ENCODE results near the gene RPGRIP1L.
"Not testable (repeated sequence)": the region's sequence is repeated elsewhere in the genome, so short reads cannot be mapped to it uniquely, and the experiment has no call there.

RPGRIP1L gene

DNA sequence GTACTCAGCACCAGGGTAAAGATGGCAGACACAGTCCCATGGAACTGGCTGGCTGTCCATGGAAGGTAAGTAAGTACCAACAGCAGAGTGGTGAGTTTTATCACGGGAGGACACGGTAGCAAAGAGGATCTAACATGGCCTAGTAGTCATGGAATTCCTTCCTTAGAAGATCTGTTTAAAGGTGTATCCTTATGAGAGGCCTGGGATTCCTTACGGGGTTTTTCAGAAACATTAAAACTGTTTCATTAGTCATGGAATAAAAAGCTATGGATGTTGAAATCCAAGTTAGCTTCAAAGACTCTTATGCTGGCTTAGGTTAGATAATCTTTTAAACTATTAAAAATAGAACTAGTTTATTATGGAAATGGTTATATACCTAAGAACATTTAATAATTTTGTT lies 7.7 kb upstream of the RPGRIP1L start:
- DNase-seq = no peak

GRCh38 chr16:53708490-53708889 lies 4.8 kb upstream of the RPGRIP1L start:
- DNase-seq = no peak

DNA sequence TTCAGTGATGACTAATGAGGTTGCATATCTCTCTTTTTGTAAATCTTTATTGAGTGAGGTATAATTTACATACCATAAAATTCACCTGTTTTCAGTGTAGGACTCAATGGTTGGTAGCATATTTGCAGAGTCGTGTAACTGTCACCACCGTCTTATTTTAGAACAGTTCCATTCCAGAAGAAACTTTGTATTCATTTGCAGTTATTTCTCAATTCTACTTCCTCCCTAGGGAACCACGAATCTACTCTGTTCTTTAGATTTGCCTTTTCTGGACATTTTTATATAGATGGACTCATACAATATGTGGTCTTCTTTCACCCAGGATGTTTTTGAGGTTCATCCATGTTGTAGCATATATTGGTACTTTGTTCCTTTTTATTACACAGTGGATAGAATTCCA lies 4.0 kb upstream of the RPGRIP1L start:
- no peak for DNase-seq

- no peak for DNase-seq
Measured at GRCh38 chr16:53704445-53704813, 770 bp upstream of the RPGRIP1L start.

- not testable (repeated sequence) for DNase-seq
Measured at GRCh38 chr16:53698271-53698670, 5.4 kb downstream of the RPGRIP1L start.

GRCh38 chr16:53695070-53695469 lies 8.6 kb downstream of the RPGRIP1L start:
- no peak for DNase-seq

- no peak for DNase-seq
Measured at GRCh38 chr16:53693320-53693719, 10.3 kb downstream of the RPGRIP1L start.

DNA sequence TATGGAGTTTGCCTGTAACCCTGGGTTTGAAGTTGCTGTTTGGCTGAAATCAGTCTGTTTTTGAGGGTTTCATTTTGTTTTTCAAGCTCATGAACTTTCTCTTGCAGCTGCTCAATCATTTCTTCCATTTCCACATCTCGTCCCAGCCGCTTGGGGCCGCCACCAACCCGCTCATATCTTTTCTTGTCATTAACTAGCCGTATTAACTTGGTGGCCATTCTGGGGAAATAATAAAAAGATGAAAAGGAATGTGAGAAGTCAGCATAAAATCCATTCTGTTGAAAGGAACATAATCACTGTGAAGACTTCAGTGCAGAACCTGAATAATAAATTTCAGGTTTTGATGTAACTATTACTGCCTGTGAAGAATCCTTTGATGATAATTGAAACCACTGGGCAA lies 11.5 kb downstream of the RPGRIP1L start:
- DNase-seq = no peak

- DNase-seq = no peak
Measured at GRCh38 chr16:53690771-53691170, 12.9 kb downstream of the RPGRIP1L start.

GRCh38 chr16:53689636-53690035 lies 14.0 kb downstream of the RPGRIP1L start:
- no peak for DNase-seq

DNA sequence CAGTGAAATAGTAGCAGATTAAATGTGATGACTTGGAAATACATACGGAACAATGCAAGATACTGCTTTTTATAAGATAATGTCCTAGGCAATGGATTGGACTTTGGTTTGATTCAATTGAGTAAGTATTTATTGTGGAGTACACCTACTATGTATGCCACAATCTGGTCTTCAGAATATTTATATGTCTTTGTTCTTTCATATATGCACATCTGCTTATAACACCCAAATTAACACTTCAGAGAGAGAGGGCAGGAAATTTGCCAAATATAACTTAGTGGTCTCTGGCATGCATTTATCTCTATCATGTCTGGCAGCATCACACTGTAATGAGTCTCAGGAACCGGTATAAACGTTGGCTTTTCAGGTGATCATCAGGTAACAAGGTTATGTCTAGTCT lies 16.9 kb downstream of the RPGRIP1L start:
- DNase-seq = no peak

GRCh38 chr16:53685334-53685733 lies 18.3 kb downstream of the RPGRIP1L start:
- not testable (repeated sequence) for DNase-seq

DNA sequence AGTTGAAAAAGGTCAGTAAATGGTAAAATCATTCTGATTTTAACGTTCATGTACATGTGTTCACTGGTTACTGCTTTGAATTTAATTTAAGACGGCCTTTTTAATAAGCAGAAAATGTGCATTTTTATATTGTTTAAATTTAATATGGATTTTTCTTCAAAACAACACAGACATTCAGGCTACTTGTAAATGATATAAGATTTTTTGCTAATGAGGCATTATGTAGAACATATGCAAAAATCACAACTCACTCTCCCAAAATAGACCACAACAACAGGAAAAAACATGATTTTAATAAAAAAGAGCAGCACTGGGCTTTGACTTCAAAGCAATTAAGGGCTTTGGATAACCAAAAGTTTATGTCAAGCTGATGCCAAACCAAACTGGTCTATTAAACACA lies 22.3 kb downstream of the RPGRIP1L start:
- no peak for DNase-seq

GRCh38 chr16:53680756-53681155 lies 22.9 kb downstream of the RPGRIP1L start:
- DNase-seq = no peak

- DNase-seq = no peak
Measured at GRCh38 chr16:53678756-53679343, 24.8 kb downstream of the RPGRIP1L start.

- no peak for DNase-seq
Measured at GRCh38 chr16:53678155-53678554, 25.5 kb downstream of the RPGRIP1L start.

DNA sequence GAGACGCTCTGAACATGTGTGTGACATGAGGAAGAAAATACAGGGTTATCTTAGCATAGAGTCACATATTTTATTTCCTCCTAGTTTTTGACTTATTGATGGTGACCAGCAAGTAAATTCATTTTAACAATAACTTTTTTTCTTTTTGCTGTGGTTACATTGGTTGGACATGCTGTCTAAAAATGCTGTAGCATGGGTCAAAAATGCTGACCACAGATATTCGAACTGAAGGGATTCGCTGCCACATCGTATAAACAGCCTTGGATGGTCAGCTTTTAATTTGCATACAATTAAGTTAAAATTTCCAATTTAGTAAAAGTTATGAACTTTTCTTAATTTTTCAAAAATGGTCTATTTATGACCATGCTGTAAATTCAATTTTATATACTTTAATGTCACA lies 30.5 kb downstream of the RPGRIP1L start:
- DNase-seq = no peak

DNA sequence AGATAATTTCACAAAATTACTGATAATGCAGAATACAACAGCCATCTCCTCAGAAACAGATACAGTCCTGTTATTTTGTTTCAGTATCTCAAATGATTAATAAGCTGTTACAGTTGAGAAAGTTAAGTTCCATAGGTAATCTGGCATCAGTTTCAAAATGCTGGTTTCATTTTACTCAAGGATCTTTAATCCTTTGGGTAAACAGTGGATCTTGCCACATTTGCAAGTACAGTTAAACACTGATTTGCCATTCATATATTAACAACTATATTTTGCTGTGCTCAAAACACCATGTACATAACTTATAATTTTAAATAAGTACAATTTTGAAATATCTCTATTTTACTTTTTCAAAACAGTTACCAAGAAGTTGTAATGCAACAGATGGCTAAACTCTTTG lies 31.2 kb downstream of the RPGRIP1L start:
- DNase-seq = no peak

- DNase-seq = no peak
Measured at GRCh38 chr16:53668869-53669268, 34.8 kb downstream of the RPGRIP1L start.

DNA sequence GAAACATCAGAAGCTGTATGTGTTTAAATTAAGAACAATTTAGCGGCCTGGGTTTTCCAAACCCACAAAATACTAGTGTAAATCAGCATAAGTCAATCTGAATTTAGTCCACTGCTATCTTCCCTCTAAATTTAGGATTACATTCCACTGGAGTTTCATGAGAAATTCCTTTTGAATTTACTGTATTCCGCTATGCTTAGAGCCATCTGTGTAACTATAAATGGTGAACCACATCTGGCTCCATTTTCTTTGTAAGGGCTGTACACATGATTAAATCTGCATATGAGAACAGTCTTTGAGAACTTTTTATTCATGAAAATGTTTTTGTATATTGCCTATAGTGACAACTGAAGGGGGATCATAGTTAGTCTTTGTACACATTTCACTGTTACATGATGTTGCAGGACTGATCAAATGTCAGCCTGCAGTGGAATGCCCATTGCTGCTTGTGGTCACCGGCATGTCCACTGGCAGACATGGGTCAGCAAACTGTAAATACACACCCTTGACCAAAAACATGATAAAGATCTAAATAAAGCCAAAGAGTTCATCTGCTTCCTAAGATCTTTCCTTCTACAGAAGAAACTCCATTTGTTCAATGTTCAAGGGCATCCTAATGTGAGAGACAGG lies 36.8 kb downstream of the RPGRIP1L start:
- no peak for DNase-seq

DNA sequence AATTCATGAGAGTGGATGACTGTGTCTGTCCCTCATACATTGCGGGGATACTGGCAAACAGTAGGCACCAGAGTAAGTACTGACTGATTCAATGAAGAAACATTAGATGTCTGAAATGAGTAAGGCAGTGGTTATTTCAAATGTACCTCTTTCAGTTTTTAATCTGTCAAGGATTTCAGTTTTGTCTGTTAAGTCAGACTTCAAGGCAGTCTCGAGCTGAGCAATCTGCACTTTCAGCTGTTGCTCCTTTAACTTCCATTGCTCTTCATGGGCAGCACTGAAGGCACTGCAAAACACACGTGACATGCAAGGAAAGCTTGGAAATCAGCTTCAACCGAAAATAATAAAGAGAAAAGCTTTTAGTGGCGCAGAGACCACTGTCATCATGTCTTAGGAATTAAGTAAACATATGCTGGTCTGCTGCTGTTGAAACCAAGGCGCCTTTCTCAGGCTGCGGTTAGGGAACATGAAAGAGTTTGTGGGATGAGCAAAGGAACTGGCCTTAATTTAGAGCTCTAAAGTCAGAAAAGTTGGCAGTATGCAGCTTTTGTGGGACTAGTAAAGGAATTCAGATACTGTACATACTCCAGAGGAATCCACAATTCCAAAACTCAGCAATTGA lies 38.8 kb downstream of the RPGRIP1L start:
- DNase-seq = no peak

GRCh38 chr16:53662072-53662471 lies 41.6 kb downstream of the RPGRIP1L start:
- no peak for DNase-seq

- DNase-seq = no peak
Measured at GRCh38 chr16:53654946-53655345, 48.7 kb downstream of the RPGRIP1L start.

- DNase-seq = no peak
Measured at GRCh38 chr16:53651357-53651756, 52.3 kb downstream of the RPGRIP1L start.

DNA sequence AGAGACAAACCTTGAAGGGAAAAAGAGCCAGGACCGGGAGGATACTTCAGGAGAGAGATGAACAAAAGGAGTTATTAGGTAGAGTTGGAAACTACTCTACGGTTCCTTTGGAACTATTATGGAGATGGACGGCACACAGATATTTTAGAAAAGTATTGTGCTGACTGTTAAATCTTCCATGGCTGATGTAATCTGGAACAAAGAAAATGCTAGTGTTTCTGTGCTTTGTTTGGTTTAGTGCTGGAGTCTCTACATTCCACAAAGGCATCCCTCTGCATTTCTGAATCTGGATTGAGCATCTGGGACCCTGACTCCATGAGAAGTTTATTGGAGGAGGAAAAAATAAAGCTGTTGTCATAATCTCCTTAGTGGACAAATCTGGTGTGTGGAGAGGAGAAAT lies 57.2 kb downstream of the RPGRIP1L start:
- DNase-seq = no peak
